Stimulated activated CD4-positive, alpha-beta T cell treated with anti-CD3 and anti-CD28 coated beads, Interleukin-2, amount 100 ng/mL, for 24 hours (primary cell): Measurements from ENCODE around the gene LPAR5.
"Not testable (repeated sequence)": the region's sequence is repeated elsewhere in the genome, so short reads cannot be mapped to it uniquely, and the experiment has no call there.

Experiments
- DNase-seq, 2 donors: peaks; one replicate each; pipeline ENCODE4 v3.0.0-alpha.2; 2020

Gene LPAR5

DNA sequence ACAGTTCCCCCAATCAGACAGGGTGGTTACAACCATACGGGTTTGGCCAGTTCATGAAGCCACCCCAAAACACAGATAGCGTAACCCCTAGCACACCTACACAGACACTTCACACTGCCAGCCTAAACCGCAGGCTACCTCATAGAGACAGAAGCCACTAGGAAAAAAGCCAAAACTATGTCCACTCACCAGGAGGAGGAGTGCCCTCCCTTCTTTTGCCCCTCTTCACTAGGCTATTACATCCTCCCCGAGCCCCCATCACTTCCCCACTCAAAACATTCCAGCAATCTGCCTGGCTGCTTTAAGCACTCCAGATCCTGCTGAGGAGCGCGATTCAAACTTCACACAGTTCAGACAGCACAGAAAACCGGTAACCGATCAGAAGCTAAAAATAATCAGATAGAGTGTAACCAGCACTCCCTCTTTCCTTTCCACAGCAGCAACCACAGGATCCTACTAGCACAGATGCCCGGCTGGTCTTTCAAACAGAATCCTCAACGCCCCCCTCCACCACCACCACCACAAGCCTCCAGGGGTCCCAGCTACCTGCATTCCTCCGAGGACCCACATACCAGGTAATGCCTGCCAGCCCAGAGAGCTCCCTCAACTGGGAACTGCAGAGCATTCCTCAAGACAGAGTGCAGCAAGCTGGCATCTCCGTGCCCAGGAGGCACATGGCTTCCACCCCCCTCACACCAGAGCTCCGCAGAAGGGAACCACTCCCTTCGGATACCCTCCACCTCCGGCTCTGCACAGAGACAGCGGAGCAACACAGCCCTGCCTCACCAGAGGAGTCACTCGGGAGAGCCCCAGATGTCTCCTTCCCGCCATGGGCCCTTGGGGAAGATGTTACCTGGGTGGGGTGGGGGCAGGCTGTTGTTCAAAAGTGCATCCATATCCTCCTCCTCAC, 30.1 kb downstream of the LPAR5 start:
- DNase-seq = peak in 1 of 2 donors; percentile 61

DNA sequence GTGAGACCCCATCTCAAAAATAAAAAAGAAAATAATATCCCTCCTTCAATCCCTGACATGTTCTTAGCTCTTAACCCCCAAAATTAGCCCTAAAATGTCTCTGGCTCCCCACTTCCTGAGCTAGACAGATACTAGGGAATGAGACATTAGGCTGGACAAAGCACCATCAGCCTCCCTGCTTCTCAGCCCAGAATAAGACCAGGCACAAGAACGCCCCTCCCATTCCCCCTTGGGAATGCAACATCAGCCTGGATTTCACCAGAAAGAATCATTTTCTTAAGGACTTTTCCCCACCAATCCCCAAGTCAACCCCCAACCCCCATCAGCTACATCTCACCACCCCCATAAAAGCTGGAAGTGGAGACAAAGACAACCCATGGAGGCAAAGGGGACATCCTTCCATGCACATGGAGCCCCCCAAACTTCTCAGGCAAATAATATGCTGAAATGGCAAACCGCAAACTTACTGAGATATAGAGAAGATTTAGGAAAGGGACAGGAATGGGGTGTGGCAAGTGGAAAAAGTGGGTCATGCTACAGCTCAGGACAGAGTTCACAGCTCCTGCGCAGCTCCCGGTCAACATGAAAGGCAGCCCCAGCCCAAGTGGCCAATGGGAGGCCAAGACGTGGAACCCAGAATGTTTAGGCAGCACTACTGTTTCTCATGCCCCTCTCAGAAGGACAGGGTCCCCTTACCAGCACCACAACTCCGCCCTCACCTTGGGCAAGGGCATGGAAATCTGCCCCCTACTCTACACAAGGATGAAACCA, 31.3 kb downstream of the LPAR5 start:
- DNase-seq = no peak

DNA sequence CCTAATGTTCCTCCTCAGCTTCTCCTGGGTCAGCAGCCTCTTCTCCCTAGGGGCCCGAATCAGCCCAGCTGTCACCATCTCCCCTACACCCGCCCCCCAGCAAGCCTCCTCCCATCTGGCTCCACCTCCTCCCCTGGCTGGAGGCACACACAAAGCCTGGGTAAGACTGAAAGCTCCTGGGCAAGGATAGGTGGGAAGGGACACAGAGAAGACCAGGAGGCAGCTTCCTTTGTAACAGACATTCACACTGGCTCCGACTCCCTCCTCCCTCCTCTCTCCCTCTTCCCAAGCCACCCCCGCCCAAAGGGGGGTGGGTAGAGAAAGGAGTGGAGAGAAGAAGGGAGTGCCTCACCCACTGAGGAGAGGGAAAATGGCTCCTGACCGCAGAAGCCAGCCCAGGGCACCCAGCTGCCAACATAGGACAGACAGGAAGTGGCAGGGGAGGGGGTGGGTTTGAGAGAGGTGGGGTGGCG, 32.6 kb downstream of the LPAR5 start:
- DNase-seq = no peak

DNA sequence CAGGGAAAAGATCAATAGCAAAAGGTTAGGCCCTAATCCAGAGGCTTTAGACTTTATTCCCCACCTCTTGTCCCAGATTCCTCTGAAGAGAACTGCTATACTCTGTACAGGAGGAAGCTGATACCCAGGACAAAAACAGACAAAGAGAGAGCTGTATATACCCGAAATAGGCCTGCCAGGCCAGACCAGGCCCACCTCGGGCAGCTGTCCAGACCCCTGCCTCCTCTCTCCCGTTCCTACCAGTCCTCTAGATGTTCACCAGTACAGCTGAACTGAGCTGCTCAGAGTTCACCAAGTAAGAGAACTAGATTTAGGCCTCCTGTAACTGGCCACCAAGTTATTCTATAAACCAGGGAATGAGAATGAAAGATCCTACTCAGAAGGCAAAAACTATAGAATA, 33.2 kb downstream of the LPAR5 start:
- no peak for DNase-seq

DNA sequence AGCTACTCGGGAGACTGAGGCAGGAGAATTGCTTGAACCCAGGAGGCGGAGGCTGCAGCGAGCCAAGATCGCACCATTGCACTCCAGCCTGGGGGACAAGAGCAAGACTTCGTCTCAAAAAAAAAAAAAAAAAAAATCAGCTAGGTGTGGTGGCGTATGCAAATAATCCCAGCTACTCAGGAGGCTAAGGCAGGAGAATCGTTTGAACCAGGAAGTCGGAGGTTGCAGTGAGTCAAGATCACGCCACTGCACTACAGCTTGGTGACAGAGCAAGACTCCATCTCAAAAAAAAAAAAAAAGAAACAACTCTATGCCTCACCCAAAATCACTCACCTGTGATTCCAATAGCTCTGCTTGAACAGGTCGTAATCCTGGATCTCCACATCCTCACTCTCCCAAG, 40.1 kb downstream of the LPAR5 start:
- not testable (repeated sequence) for DNase-seq

DNA sequence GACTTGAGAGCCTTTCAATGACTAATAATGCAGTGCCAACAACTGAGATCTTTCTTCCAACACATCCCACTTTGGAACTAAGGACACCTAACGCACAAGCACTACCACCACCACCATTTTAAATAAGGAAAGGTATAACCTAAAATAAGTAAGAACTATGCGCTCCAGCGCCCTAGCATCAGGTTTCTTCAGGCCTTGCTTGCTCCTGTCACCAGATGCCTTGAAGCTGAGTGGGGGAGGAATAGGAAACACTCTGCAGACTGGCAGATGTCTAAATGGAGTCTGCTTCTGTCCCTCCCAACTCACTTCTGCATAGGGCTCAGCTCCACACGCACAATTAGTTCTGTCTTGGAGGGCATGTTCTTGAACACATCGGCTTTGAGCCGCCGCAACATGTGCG, 43.7 kb downstream of the LPAR5 start:
- DNase-seq = no peak

DNA sequence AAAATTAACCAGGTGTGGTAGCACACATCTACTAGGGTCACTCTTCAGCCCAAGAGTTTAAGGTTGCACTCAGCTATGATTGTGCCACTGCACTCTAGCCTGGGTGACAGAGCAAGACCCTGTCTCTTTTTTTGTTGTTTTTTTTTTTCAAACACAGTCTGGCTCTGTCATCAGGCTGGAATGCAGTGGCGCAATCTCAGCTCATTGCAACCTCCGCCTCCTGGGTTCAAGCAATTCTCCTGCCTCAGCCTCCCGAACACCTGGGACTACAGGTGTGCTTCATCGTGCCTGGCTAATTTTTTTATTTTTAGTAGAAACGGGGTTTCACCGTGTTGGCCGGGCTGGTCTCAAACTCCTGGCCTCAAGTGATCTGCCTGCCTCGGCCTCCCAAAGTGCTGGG, 49.2 kb downstream of the LPAR5 start:
- not testable (repeated sequence) for DNase-seq

DNA sequence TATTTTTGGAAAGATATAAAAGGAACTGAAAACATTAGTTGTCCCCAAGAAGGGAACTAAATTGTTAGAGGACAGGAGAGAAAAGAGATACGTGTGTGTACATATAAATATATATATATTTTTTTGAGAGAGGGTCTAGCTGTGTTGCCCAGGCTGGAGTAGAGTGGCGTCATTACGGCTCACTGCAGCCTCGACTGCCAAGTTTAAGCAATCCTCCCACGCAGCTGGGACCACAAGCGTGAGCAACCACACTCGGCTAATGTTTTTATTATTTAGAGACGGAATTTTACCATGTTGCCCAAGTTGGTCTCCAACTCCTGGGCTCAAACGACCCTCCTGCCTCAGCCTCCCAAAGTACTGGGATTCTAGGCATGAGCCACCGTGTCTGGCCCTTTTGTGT, 51.5 kb downstream of the LPAR5 start:
- DNase-seq = no peak

DNA sequence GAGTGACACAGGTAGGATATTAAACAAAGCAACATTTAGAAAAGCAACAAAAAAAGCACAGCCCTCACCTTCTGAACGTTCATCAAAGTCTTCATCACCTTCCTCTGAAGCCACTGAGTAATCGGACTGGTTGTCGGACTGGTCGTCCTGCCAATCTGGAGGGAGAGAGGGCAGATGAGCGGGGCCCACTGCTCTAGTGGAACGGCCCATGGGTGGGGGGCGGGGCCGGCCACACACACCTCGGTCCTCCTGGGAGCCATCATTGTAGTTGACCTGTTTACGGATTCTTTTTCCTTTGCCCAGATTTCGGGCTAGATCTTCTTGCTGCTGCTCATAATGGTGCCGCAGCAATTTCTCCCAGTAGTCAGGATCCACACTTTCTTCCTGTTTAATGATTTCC, 52.8 kb downstream of the LPAR5 start:
- no peak for DNase-seq

DNA sequence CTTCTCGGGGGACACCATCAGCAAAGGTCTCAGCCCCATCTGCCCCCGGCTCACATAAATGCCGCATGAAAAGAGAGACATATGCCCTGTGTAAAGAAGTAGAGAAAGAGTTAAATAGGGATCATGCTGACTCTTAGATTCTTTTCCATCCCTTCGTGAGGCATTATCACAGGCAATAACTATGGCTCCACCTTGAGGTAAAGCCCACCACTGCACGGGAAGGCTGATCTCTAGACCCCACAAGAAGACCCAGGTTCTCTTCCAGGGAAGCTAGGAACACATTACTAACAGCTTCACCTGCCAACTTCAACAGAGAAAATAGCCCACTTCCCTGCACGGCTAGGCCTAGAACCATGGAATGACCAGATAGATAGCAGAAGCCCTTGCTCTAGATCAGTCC, 53.6 kb downstream of the LPAR5 start:
- DNase-seq = no peak

DNA sequence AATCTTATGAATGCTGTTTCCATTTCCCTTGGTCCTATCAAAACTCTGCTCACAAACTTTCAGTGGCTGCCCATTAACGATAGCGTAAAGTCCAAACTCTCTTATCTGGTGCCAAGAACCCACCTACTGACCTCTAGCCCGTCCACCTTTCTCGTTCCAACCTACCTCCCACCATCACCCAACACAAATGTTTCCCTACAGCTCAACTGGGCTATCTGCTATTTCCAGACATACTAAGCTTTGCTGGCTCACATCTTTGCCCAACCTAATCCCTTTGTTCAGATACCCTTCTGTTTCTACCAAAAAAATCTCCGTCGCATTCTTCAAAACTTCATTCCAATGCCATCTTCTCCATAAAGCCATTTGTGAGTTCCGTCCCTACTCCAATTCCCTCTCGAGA, 60.1 kb downstream of the LPAR5 start:
- DNase-seq = no peak

DNA sequence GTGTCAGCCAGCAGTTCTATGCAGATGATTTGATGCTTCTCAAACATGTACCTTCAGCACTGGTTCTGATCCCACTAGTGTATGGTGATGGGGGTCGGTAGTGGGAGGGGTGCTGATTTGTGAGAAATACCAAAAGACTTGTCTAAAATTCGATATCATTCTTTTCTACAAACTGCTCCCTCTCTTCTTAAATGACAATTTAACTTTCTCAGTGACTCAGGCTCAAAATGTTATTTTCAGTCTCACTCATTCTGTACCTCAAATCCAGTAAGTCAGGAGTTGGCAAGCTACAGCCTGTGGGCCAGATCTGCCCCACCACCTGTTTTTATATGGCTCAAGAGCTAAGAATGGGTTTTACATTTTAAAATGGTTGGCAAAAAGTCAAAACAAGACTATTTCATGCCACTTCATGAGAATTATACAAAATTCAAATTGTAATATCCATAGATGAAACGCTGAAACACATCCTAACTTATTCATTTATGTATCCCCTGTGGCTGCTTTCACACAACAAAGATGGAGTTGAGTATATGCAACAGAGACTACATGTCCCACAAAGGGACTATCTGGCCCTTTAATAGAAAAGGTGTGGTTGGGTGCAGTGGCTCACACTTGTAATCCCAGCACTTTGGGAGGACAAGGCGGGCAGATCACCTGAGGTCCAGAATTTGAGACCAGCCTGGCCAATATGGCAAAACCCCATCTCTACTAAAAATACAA, 61.0 kb downstream of the LPAR5 start:
- DNase-seq = no peak

DNA sequence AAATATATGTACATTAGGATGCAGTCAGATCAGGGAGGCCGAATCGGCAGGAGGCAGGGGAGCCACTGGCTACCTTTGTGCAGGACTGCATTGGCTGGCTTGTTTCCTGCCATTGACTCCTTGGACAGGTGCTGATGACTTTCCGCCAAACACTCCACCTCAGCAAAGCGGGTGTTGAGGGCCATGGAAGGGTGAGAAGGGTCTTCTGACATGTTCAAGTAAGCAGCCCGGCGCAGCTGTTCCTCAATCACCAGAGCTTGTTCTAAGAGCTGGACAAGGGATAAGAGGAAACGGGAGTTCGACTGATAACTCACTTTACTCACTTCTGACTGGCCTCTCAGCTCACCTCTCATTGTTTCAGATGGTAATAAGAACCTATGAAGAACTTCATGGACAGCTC, 62.8 kb downstream of the LPAR5 start:
- no peak for DNase-seq

DNA sequence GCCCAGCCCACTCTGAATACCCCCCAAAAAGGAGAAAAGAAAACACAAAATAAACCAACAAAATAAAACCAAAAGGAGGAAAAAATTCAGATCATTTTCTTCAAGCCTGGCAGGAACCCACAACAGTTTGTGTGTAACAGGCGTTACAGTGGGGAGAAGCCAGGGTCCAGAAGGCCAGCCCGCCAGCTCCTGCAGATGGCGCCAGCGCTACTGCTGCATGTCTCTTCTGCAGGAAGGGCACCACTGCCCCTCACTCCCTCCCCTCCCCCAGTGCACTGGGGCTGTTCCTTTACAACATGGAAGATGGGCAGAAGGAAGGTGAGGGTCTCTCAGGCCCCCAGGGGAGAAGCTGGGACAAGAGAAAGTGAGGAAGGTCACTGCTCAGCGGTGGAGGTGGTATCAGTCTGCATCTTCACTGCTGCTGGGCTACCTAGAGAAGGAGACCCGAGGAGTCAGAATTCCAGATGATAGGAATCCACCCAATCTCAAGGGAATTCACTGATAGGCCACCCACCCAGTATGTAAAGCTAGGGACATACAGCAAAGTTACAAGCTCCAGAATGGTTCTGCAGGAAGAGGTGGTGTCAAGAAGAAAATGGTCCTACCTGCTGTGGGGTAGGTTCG, 65.4 kb downstream of the LPAR5 start:
- peak; percentile 51 to 62 for DNase-seq

DNA sequence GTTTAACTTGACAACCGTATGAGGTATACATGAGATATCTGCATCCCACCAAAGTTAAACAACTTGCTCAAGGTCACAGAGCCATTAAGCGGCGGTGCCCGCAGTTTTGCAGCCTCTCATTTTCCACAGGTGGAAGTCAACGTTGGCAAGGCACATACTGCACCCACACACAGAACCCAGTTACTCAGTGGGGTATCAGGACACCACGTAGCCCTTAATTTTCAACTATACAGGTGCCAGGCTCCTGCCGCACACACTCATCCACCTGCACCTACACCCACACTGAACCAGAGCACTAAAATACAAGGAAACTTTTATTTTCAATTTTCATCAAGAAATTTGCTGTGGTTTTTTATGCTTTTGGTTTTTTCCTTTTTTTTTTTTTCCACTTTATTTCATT, 66.0 kb downstream of the LPAR5 start:
- DNase-seq = no peak

DNA sequence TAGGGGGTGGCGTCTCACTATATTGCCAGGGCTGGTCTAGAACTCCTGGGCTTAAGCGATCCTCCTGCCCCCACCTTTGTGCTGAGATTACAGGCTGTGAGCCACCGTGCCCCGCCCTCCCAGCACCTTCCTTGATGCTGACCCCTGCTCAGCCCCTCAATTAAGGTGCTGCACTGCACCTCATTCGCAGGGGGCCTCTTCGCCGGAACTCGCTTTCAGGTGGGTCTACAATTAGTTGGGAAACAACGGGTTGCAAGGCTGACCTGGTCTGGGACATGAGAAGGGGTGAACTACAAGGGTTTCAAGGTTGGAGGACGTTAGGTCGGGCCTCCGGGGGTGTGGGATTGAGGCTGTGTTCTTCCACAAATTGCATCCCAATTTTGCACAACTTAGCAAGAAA, 66.4 kb downstream of the LPAR5 start:
- no peak for DNase-seq
